GM12878 (cell line): Measurements from ENCODE around the gene RALGPS1. TPM values are rescaled to one million over a fixed set of nuclear protein-coding genes. Genes with fewer than 3 reads are reported as not detected.

Source experiments
- CBX5 ChIP-seq: sonication (generic); IDR thresholded peaks from 2 replicates; pipeline ENCODE4 v1.6.1; 2016; ENCODE audit warnings: low read depth, moderate library complexity, mild to moderate bottlenecking, inconsistent platforms
- FOXK2 ChIP-seq: fragments of 450-650 bp; IDR thresholded peaks from 2 replicates; pipeline ENCODE4 v1.6.1; 2017; ENCODE audit warnings: mild to moderate bottlenecking, moderate library complexity
- GABPA ChIP-seq: IDR thresholded peaks from 2 replicates; pipeline ENCODE4 v1.6.1; 2014; ENCODE audit warnings: antibody characterized with exemption, low read depth, mild to moderate bottlenecking, inconsistent platforms
- JUNB ChIP-seq: IDR thresholded peaks from 2 replicates; pipeline ENCODE4 v1.6.1; 2016; ENCODE audit warnings: antibody characterized with exemption, mild to moderate bottlenecking
- MEF2B ChIP-seq: fragments of 450-650 bp; IDR thresholded peaks from 2 replicates; pipeline ENCODE4 v1.6.1; 2018; ENCODE audit warnings: mild to moderate bottlenecking, moderate library complexity; ENCODE audit not compliant: partially characterized antibody, poor library complexity, severe bottlenecking
- NR2C2 ChIP-seq: IDR thresholded peaks from 2 replicates; pipeline ENCODE4 v1.6.1; 2011; ENCODE audit warnings: borderline replicate concordance, low read depth; ENCODE audit not compliant: control insufficient read depth, insufficient read length
- NR2F1 ChIP-seq: fragments of 450-650 bp; conservative IDR thresholded peaks from 2 replicates; pipeline ENCODE4 v1.6.1; 2017; ENCODE audit warnings: mild to moderate bottlenecking
- POLR2AphosphoS2 ChIP-seq: IDR thresholded peaks from 2 replicates; pipeline ENCODE4 v1.6.1; 2011; ENCODE audit warnings: low read depth, mild to moderate bottlenecking, low read length, improper control_type of control experiment, moderate library complexity
- RAD21 ChIP-seq: IDR thresholded peaks from 2 replicates; pipeline ENCODE4 v1.6.1; 2011; ENCODE audit warnings: mild to moderate bottlenecking, low read depth, low read length, moderate library complexity; ENCODE audit not compliant: insufficient read depth
- RBBP5 ChIP-seq: fragments of 200-600 bp; sonication (generic); conservative IDR thresholded peaks from 2 replicates; pipeline ENCODE4 v1.6.1; 2016
- SIN3A ChIP-seq: IDR thresholded peaks from 2 replicates; pipeline ENCODE4 v1.6.1; 2012; ENCODE audit warnings: low read depth, low read length, improper control_type of control experiment
- SMAD1 ChIP-seq: fragments of 450-650 bp; IDR thresholded peaks from 2 replicates; pipeline ENCODE4 v1.6.1; 2018; ENCODE audit warnings: mild to moderate bottlenecking, low read depth; ENCODE audit not compliant: partially characterized antibody
- SP1 ChIP-seq: IDR thresholded peaks from one replicate; pipeline ENCODE4 v1.6.1; 2011; ENCODE audit warnings: low read depth, low read length
- TBL1XR1 ChIP-seq: IDR thresholded peaks from 2 replicates; pipeline ENCODE4 v1.6.1; 2012; ENCODE audit warnings: low read depth, low read length, improper control_type of control experiment
- TCF3 ChIP-seq: IDR thresholded peaks from 2 replicates; pipeline ENCODE4 v1.6.1; 2012; ENCODE audit warnings: low read depth, mild to moderate bottlenecking, low read length, borderline replicate concordance; ENCODE audit not compliant: insufficient read depth
- WRNIP1 ChIP-seq: IDR thresholded peaks from 2 replicates; pipeline ENCODE4 v1.6.1; 2011; ENCODE audit warnings: low read depth, low read length, improper control_type of control experiment, borderline replicate concordance
- ZNF207 ChIP-seq: fragments of 450-650 bp; IDR thresholded peaks from 2 replicates; pipeline ENCODE4 v1.6.1; 2014; ENCODE audit warnings: antibody characterized with exemption, mild to moderate bottlenecking, borderline replicate concordance
- ZNF592 ChIP-seq: fragments of 450-650 bp; IDR thresholded peaks from 2 replicates; pipeline ENCODE4 v1.6.1; 2017; ENCODE audit warnings: mild to moderate bottlenecking, moderate library complexity
- ZNF687 ChIP-seq: fragments of 450-650 bp; IDR thresholded peaks from 2 replicates; pipeline ENCODE4 v1.6.1; 2017; ENCODE audit warnings: mild to moderate bottlenecking, moderate library complexity
- ZSCAN29 ChIP-seq: fragments of 450-650 bp; IDR thresholded peaks from 2 replicates; pipeline ENCODE4 v1.6.1; 2017; ENCODE audit warnings: mild to moderate bottlenecking, moderate library complexity
- polyA plus RNA-seq, 11 experiments: library from polyadenylated mRNA; depleted of rRNA in 4 of 11; unstranded in 6 of 11; stranded (reverse) in 5 of 11; fragments of >200 nt; fragmentation: Nextera tagmentation in 4 of 11; fragmentation: Illumina TruSeq in 1 of 11; extraction: Ambion mirVana in 4 of 11; extraction: Trizol in 1 of 11; gene quantifications; 1 replicate in 1 of 11; 2 replicates in 10 of 11; pipeline versions ENCODE4 v1.2.1 to v1.2.3, GENCODE V29; 2011 to 2016; ENCODE audit warnings: inconsistent platforms in 2 of 11, missing spikeins in 2 of 11, low read depth in 1 of 11
- total RNA-seq, 4 experiments: library from RNA; depleted of rRNA in 3 of 4; stranded (reverse); fragments of >200 nt in 3 of 4; fragmentation: Illumina TruSeq in 1 of 4; extraction: Trizol in 1 of 4; gene quantifications; 2 replicates each; pipeline versions ENCODE4 v1.2.1 to v1.2.3, GENCODE V29; 2013 to 2021
- TF ChIP-seq, protein P1 (sequence below): IDR thresholded peaks from 2 replicates; pipeline ENCODE4 v1.6.1; 2012; ENCODE audit warnings: low read length, inconsistent platforms

Gene RALGPS1
- total and polyA plus RNA-seq, 10 of the 15 experiments (the other 5 are each of a cell fraction or from before 2014, with no cell fraction given): 0.13 to 5.6 (median 2.7) TPM

- TF ChIP-seq ZNF592 (peak; percentile 91), NR2F1 (peak; percentile 41; the same call in 1 of the 2 replicates), GABPA (no peak), POLR2AphosphoS2 (no peak), TBL1XR1 (peak; percentile 44; the same call in 1 of the 2 replicates), NR2C2 (no peak), RAD21 (peak; percentile 100), ZNF687 (peak; percentile 96), CBX5 (no peak), ZSCAN29 (0 out of 2 replicates have a peak, but pooled peaks have one; percentile 32), JUNB (no peak), MEF2B (peak; percentile 61), ZNF207 (no peak), WRNIP1 (0 out of 2 replicates have a peak, but pooled peaks have one; percentile 20), TCF3 (no peak), SMAD1 (no peak), SIN3A (no peak), FOXK2 (no peak), SP1 (no peak), RBBP5 (no peak)
- TF ChIP-seq, protein P1, sequence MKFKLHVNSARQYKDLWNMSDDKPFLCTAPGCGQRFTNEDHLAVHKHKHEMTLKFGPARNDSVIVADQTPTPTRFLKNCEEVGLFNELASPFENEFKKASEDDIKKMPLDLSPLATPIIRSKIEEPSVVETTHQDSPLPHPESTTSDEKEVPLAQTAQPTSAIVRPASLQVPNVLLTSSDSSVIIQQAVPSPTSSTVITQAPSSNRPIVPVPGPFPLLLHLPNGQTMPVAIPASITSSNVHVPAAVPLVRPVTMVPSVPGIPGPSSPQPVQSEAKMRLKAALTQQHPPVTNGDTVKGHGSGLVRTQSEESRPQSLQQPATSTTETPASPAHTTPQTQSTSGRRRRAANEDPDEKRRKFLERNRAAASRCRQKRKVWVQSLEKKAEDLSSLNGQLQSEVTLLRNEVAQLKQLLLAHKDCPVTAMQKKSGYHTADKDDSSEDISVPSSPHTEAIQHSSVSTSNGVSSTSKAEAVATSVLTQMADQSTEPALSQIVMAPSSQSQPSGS: no peak
Observed at GRCh38 chr9:127199001-127199791, 284.6 kb downstream of the RALGPS1 start (continued).
